Measurements from ENCODE around the gene MAP1LC3B. TPM values are rescaled to one million over a fixed set of nuclear protein-coding genes. Genes with fewer than 3 reads are reported as not detected.

MAP1LC3B gene
- total RNA-seq, 1 donor from 2014 or later = 37.9 TPM

GRCh38 chr16:87420026-87421002, 28.2 kb downstream of the MAP1LC3B start:
- Mint-ChIP-seq H3K9me3 (no peaks in the 10 kb centered on the region), H3K36me3 (ENCODE audit: low read depth) (peaks cover 16% of the 10 kb centered on the region), H3K27ac (ENCODE audit: unreplicated experiment) (no peak overlapping the region), H3K27me3 (ENCODE audit: low read depth) (no peaks in the 10 kb centered on the region), H3K4me1 (peaks cover 10% of the 10 kb centered on the region), H3K4me3 (no peak overlapping the region)
- no peak for DNase-seq (ENCODE audit: low read depth, low spot score)
- no peak for TF ChIP-seq CTCF (conservative IDR thresholded peaks at IDR 0.05)

- no peaks in the 10 kb centered on the region for H3K27me3 Mint-ChIP-seq (ENCODE audit: low read depth)
- peaks cover 13% of the 10 kb centered on the region for H3K4me1 Mint-ChIP-seq
- no peaks in the 10 kb centered on the region for H3K9me3 Mint-ChIP-seq
- H3K4me3 Mint-ChIP-seq = no peak overlapping the region
- peaks cover 16% of the 10 kb centered on the region for H3K36me3 Mint-ChIP-seq (ENCODE audit: low read depth)
- no peak overlapping the region for H3K27ac Mint-ChIP-seq (ENCODE audit: unreplicated experiment)
- DNase-seq (ENCODE audit: low read depth, low spot score) = no peak
- no peak for TF ChIP-seq CTCF (conservative IDR thresholded peaks at IDR 0.05)
Measured at GRCh38 chr16:87421003-87421912, 29.1 kb downstream of the MAP1LC3B start.

GRCh38 chr16:87422106-87422505, 30.0 kb downstream of the MAP1LC3B start:
- peaks cover 16% of the 10 kb centered on the region for H3K36me3 Mint-ChIP-seq (ENCODE audit: low read depth)
- no peak for TF ChIP-seq CTCF (conservative IDR thresholded peaks at IDR 0.05)
- H3K27ac Mint-ChIP-seq (ENCODE audit: unreplicated experiment) = no peak overlapping the region

GRCh38 chr16:87423429-87423828, 31.3 kb downstream of the MAP1LC3B start:
- DNase-seq (ENCODE audit: low read depth, low spot score) = no peak
- TF ChIP-seq CTCF (conservative IDR thresholded peaks at IDR 0.05) = no peak
- no peaks in the 10 kb centered on the region for H3K27me3 Mint-ChIP-seq (ENCODE audit: low read depth)
- H3K27ac Mint-ChIP-seq (ENCODE audit: unreplicated experiment) = no peak overlapping the region
- H3K36me3 Mint-ChIP-seq (ENCODE audit: low read depth) = peaks cover 16% of the 10 kb centered on the region
- H3K9me3 Mint-ChIP-seq = no peaks in the 10 kb centered on the region
- H3K4me1 Mint-ChIP-seq = peaks cover 18% of the 10 kb centered on the region
- H3K4me3 Mint-ChIP-seq = no peak overlapping the region

More at GRCh38 chr16:87422106-87422505, 30.0 kb downstream of the MAP1LC3B start:
- Mint-ChIP-seq H3K4me3 (no peak overlapping the region), H3K27me3 (ENCODE audit: low read depth) (no peaks in the 10 kb centered on the region), H3K9me3 (no peaks in the 10 kb centered on the region), H3K4me1 (peaks cover 18% of the 10 kb centered on the region)
- no peak for DNase-seq (ENCODE audit: low read depth, low spot score)

- Mint-ChIP-seq H3K27ac (ENCODE audit: unreplicated experiment) (no peak overlapping the region), H3K27me3 (ENCODE audit: low read depth) (no peaks in the 10 kb centered on the region), H3K36me3 (ENCODE audit: low read depth) (peaks cover 16% of the 10 kb centered on the region), H3K4me1 (peaks cover 18% of the 10 kb centered on the region), H3K9me3 (no peaks in the 10 kb centered on the region), H3K4me3 (no peak overlapping the region)
- DNase-seq (ENCODE audit: low read depth, low spot score) = no peak
- no peak for TF ChIP-seq CTCF (conservative IDR thresholded peaks at IDR 0.05)
Measured at GRCh38 chr16:87424266-87424665, 32.1 kb downstream of the MAP1LC3B start.

Data from neural crest cell (in vitro differentiated cells).